ENCODE data around the gene SELPLG.

DNA sequence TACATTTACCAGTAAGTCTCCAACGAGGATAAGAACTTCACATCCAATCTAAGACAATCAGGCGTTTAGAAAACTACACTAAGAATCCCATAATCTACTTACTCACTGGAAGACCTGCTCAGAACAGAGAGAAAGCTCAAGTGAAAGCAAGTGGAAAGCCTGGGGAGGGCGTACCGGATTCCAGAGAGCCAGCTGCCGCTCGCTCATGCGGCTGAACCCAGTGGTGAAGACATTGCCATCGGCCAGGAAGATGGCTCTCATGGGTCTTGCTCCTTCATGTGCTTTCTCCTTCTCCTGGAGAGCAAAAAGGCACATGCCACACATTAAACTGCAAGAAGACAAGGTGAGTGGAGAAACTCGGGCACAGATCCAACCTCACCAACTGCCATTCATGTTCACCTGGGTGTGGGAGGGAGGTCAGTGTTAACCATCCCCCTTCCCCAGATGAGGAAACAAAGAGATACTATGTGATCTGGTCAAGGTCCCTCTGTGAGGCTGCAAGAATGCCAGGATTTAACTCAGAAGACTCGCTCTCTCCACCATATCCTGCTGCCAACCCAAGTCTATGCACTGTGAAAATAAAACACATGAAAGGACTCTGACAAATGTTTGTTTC lies 23.5 kb upstream of the SELPLG start:
- TF ChIP-seq, protein P1, sequence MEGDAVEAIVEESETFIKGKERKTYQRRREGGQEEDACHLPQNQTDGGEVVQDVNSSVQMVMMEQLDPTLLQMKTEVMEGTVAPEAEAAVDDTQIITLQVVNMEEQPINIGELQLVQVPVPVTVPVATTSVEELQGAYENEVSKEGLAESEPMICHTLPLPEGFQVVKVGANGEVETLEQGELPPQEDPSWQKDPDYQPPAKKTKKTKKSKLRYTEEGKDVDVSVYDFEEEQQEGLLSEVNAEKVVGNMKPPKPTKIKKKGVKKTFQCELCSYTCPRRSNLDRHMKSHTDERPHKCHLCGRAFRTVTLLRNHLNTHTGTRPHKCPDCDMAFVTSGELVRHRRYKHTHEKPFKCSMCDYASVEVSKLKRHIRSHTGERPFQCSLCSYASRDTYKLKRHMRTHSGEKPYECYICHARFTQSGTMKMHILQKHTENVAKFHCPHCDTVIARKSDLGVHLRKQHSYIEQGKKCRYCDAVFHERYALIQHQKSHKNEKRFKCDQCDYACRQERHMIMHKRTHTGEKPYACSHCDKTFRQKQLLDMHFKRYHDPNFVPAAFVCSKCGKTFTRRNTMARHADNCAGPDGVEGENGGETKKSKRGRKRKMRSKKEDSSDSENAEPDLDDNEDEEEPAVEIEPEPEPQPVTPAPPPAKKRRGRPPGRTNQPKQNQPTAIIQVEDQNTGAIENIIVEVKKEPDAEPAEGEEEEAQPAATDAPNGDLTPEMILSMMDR (IDR thresholded peaks at IDR 0.05): no peak
- TF ChIP-seq POLR2A (IDR thresholded peaks at IDR 0.05): no peak
